Dermis blood vessel endothelial cell (primary cell): ENCODE data around the gene CD300LF. TPM values are rescaled to one million over a fixed set of nuclear protein-coding genes. Genes with fewer than 3 reads are reported as not detected.
A peak's percentile ranks its signal among the peaks of the same experiment; 100 is the strongest.

Experiments
- DNase-seq: peaks from one replicate; pipeline ENCODE4 v3.0.0; 2010
- total RNA-seq: library from RNA; depleted of rRNA; stranded (reverse); fragments of >200 nt; gene quantifications from 2 replicates; pipeline ENCODE4 v1.2.3, GENCODE V29; 2014

CD300LF gene
- total RNA-seq = not detected in 2 replicates

DNA sequence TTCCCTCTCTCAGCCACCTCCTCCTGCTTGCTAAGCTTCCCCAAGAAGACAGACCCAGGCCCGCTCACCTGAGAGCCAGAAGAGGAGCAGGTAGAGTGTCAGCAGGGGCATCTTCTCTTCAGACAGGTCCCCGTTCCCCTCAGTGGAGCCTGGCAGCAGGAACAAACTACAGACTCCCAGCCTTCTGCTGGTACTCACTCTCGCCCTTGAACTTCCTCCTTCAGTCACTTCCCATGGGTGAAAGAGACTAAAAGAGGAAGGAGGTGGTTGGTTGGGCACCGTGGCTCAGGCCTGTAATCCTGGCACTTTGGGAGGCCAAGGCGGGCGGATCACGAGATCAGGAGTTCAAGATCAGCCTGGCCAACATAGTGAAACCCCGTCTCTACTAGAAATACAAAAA lies at the start of gene CD300LF:
TSS of gene CD300LF (minus strand) at position 168 of the 400 bp plus-strand sequence. CDS start at position 111, 57 bp downstream.
- DNase-seq = no peak

DNA sequence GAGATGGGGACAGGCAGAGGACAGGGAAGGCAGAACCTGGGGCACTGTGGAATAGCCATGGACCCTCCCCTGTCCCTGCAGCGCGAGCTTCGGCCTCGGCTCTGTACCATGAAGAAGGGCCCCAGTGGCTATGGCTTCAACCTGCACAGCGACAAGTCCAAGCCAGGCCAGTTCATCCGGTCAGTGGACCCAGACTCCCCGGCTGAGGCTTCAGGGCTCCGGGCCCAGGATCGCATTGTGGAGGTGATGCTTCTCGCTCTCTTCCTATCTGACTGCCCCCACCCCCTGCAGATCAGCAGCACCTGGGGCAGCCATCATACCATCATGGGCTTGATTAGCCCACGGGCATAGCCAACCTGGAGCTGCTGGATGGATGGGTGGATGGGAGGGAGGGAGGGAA lies 49.2 kb upstream of the CD300LF start:
- no peak for DNase-seq

DNA sequence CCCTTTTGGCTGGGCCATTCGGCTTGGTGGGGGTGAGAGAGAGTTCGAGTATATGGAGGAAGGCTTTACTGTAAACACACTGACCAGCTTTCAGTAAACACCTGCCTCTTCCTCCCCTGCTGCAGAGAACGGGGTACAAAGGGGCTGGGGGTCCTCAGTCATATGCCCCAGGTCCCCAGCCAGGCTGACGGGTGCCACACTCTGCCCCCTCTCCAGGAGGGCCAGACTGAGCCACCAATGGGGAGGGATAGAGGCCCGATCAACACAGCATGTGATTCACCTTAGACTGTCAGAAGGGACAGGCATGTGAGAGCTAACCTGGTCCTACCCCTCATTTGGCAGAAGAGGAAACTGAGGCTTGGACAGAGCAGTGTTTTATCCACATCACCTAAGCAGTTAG lies 48.7 kb upstream of the CD300LF start:
- no peak for DNase-seq

- DNase-seq = peak; percentile 33
Observed at GRCh38 chr17:74760404-74761105, 47.8 kb upstream of the CD300LF start.

GRCh38 chr17:74759941-74760340 lies 47.2 kb upstream of the CD300LF start:
- no peak for DNase-seq

DNA sequence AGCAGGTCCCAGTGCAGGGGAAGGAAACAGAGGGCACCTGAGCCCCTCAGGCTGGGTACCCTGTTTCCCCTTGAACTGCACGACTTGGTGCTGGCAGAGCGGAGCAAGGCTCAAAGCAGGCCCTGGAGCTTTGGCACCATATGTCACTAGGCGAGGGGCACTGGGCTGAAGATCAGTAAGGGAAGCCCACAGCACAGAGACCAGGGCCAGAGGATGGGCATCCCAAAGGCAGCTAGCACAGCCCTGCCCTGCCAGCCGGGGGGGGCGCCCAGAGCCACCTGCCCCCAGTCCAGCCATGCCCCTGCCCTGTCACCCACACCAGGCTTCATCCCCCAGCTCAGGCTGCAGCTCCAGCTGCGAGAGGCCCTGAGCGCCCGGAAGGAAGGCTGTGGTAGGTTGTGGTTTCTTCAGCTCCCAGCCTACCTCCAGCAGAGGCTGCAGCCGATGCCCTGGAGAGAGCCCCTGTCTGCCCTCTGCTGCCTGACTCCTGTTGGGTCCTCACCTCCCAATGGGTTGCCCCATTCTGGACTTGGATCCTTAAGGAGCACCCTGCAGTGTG lies 46.6 kb upstream of the CD300LF start:
- no peak for DNase-seq

DNA sequence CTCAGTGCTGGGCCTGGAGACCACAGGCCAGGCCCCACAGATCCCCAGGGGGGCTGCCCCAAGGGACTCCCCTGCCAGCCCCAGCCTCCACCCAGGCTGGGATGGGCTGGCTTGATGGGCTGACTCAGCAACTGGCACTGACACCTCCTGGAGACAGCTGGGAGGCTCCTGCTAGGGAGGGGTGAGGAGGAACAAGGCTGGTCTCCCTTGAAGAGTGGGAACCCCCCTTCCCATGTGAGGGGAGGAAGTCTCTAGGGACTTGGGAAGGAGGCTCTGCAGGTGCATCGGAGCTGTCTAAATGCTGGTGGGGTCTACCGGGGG lies 46.1 kb upstream of the CD300LF start:
- DNase-seq = no peak

GRCh38 chr17:74757931-74758847 lies 45.5 kb upstream of the CD300LF start:
- peak; percentile 48 for DNase-seq

- DNase-seq = peak; percentile 41
Observed at GRCh38 chr17:74757502-74757901, 44.8 kb upstream of the CD300LF start.

GRCh38 chr17:74756891-74757290 lies 44.2 kb upstream of the CD300LF start:
- no peak for DNase-seq

DNA sequence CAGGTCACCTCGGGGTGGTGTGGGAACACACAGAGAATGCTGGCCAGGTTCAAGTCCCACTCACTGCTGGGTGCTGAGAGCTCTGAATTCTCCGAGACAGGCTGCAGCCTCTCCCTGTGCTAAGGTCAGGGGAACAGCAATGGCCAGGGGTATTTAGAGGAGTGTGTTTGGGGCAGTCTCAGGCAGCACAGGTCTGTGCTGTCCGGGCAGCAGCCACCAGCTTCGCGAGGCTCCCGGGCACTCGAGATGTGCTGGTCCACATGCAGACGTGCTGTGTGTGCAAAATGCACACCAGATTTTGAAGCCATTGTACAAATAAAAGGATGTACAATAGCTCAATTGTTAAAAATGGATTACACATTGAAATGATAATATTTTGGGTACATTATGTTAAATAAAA lies 42.8 kb upstream of the CD300LF start:
- no peak for DNase-seq

DNA sequence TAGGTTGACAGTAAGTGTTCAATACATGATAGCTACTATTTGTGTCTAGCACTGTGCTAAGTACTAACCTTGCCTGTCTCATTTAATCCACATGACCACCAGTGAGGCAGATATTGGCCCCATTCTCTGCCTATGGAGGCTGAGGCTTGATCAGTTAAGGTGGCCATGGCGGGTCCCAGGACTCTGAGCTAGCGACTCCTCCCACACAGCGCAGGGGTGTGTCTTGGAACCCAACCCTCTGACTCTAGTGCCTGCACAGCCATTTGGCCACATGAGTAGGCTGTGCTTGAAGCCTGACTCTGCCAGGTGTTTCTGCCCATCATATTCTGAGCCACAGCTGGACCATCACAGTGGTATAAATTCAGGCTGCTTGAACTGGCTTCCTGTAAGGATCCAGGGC lies 42.1 kb upstream of the CD300LF start:
- DNase-seq = no peak

DNA sequence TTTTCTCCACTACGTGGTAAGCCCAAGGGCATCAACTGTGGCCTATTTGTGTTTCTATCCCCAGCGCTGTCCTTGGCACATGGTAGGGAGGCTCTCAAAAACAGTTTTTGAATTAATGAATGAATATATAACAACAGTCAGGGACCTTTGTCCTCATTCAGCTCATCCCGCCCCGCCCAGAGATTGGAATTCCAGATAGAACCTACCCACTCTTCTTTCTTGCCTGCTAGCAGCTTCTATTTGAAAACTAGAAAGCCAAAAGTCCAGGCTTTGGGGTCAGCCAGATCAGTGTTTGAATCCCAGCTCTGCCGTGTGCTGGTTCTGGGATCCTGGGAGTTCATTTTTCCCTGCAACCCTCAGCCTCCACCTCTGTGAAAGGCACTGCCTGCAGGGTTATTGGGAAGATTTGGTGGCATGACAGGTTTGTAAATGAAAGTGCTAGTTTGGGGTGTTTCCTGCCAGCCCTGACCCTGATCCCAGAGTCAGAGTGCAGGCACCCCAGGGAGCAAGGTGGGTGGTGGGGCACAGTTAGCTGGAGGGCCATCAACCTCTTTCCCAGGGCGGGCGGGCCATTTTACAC lies 40.2 kb upstream of the CD300LF start:
- no peak for DNase-seq

DNA sequence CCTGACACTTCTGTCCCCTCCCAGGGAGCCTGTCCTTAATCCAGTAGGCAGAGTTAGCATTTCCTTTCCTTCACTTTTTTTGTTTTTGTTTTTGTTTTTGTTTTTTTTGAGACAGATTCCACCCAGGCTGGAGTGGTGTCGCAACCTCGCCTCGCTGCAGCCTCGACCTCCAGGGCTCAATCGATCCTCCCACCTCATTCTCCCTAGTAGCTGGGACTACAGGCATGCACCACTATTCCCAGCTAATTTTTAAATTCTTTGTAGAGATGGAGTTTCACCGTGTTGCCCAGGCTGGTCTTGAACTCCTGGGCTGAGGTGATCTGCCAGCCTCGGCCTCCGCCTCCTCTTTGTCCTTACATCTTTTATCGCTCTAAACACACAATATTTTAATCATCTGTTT lies 39.7 kb upstream of the CD300LF start:
- no peak for DNase-seq

DNA sequence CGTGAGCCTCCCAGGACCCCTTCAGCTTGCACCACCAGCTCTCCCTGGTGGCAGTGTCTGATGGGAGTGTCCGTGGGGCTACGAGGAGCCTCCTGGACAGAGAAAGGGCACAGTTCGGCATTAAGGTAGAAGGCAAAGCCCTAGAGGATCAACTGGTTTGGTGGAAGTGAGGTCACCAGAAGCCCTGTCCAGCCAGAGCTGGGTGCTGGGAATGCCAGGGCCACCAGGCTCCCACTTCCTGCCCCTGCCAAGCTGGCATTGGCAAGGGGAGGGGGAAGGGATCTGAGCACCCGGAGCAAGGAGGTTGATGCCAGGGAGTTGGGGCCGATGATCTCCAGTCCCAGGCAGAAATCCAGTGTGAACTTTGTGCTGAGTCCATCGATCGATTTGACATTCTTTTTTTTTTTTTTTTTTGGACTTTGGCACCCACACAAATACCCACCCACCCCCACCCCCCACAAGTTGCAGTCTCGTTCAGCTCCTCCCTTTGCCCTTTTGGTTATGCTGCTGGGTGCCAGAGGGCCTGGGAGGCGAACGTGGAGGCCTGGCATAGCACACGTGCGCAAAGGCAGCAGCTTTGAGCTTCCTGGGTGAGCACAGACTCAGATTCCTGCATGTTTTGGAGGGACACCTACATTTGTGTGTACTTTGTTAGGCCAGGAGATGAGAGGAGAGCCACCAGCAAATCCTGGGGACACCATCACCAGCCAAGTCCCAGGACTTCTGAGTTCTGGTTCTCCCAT lies 37.8 kb upstream of the CD300LF start:
- no peak for DNase-seq

DNA sequence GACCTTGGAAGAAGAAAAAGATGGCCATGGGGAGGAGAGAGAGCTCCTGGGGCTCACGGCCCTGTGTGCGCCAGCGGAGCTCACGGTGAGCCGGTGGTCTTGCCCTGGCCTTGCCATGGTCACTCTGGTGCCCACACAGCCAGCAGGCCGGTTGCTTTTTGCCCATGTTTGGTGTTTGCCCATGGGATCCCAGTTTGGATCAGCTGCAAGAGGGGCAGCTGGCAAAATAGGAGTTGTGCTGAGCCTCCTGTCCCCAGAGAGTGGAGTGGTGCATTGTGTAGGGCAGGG lies 37.3 kb upstream of the CD300LF start:
- no peak for DNase-seq

DNA sequence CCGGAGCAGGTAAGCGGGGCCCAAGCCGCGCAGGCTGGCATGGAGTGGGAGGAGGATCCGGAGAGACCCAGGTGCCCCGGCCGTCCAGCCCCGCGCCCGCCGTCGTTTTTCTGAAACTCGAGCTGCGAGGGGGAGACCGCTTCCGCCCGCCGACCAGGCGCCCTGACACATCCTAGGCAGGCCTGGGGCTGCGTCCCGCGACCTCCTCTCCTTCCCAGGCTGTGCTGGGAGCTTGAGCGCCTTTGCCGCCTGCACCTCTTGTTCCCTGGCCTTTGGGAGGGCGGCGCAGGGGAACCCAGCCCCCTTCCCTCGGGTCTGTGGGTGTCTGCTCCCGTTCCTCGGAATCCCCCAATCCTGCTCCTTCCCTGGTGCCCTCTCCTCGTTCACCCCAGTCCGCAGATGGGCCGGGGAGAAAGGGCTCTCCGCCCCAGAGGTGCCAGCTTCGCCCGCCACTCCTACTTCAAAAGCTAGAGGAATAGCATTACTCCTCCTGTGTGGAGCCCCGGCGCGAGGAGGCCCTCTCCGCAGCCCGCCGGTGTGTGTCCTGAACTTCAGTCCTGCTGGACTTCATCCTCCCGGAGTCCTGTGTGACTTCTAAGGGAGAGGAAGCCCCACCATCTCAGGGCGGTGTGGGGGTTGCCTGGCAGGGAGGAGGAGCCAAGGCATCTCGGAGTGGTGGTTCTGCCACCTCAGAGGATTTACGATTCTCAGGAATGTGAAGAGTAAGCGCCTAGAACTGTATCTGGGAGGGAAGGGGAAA lies 36.7 kb upstream of the CD300LF start:
- DNase-seq = no peak

- DNase-seq = peak; percentile 92
Observed at GRCh38 chr17:74748529-74749278, 36.0 kb upstream of the CD300LF start, which contains the start of gene NHERF1. Gene NHERF1, plus strand, starts transcription at chr17:74748628. Its CDS starts 219 bp downstream, at chr17:74748847.

- DNase-seq = no peak
Observed at GRCh38 chr17:74748279-74748528, 35.5 kb upstream of the CD300LF start.

GRCh38 chr17:74746922-74747321 lies 34.2 kb upstream of the CD300LF start:
- DNase-seq = no peak

GRCh38 chr17:74746376-74746775 lies 33.7 kb upstream of the CD300LF start:
- DNase-seq = no peak
